Measurements from ENCODE around the gene KLF11. TPM values are rescaled to one million over a fixed set of nuclear protein-coding genes. Genes with fewer than 3 reads are reported as not detected.
A peak's percentile ranks its signal among the peaks of the same experiment; 100 is the strongest.

The KLF11 gene
- total RNA-seq, 3 donors from 2014 or later, result 22.0 to 27.5 (median 22.2) TPM

- no peak for DNase-seq (ENCODE audit: low spot score in 2 of 2)
- Histone ChIP-seq H3K27me3 (no peaks in the 10 kb centered on the region), H3K27ac (no peak overlapping the region), H3K36me3 (no peaks in the 10 kb centered on the region), H3K4me1 (peaks cover 0 to 4% of the 10 kb centered on the region in 2 donors), H3K9me3 (no peaks in the 10 kb centered on the region), H3K4me3 (no peak overlapping the region)
- intact Hi-C loops (cut with DNase I; ENCODE audit: low total_unique reads), result no loop called here
- TF ChIP-seq POLR2AphosphoS5 (IDR thresholded peaks at IDR 0.05) (no peak), POLR2A (IDR thresholded peaks at IDR 0.05) (no peak), CTCF (IDR thresholded peaks at IDR 0.05) (no peak)
Measured at GRCh38 chr2:10035053-10035422, 8.3 kb upstream of the KLF11 start.

- peak overlapping the region; percentile 68 for H3K27ac ChIP-seq
- H3K4me3 ChIP-seq, result no peak overlapping the region
- H3K9me3 ChIP-seq, result no peaks in the 10 kb centered on the region
- TF ChIP-seq POLR2AphosphoS5 (IDR thresholded peaks at IDR 0.05) (no peak), POLR2A (IDR thresholded peaks at IDR 0.05) (no peak), CTCF (IDR thresholded peaks at IDR 0.05) (no peak)
- no peak for DNase-seq (ENCODE audit: low spot score in 2 of 2)
- H3K27me3 ChIP-seq, result no peaks in the 10 kb centered on the region
- H3K4me1 ChIP-seq, result peaks cover 0 to 4% of the 10 kb centered on the region in 2 donors
- intact Hi-C loops (cut with DNase I; ENCODE audit: low total_unique reads), result no loop called here
- H3K36me3 ChIP-seq, result no peaks in the 10 kb centered on the region
Measured at GRCh38 chr2:10035633-10036032, 7.7 kb upstream of the KLF11 start.

- DNase-seq (ENCODE audit: low spot score in 2 of 2), result no peak
- Histone ChIP-seq H3K36me3 (no peaks in the 10 kb centered on the region), H3K4me3 (no peak overlapping the region), H3K4me1 (peaks cover 0 to 4% of the 10 kb centered on the region in 2 donors), H3K27ac (peak overlapping the region; percentile 68), H3K27me3 (no peaks in the 10 kb centered on the region), H3K9me3 (no peaks in the 10 kb centered on the region)
- intact Hi-C loops (cut with DNase I; ENCODE audit: low total_unique reads), result no loop called here
- TF ChIP-seq CTCF (IDR thresholded peaks at IDR 0.05) (peak; percentile 25 to 39 (median 25)), POLR2AphosphoS5 (IDR thresholded peaks at IDR 0.05) (no peak), POLR2A (IDR thresholded peaks at IDR 0.05) (no peak)
Measured at GRCh38 chr2:10036095-10036884, 7.1 kb upstream of the KLF11 start.

GRCh38 chr2:10038123-10038522, 5.2 kb upstream of the KLF11 start:
- no peak overlapping the region for H3K27ac ChIP-seq
- H3K36me3 ChIP-seq, result no peaks in the 10 kb centered on the region
- peaks cover 0 to 4% of the 10 kb centered on the region in 2 donors for H3K4me1 ChIP-seq
- H3K4me3 ChIP-seq, result no peak overlapping the region
- TF ChIP-seq POLR2AphosphoS5 (IDR thresholded peaks at IDR 0.05), result no peak
- no peak for TF ChIP-seq CTCF (IDR thresholded peaks at IDR 0.05)
- no peak for TF ChIP-seq POLR2A (IDR thresholded peaks at IDR 0.05)
- intact Hi-C loops (cut with DNase I; ENCODE audit: low total_unique reads), result no loop called here
- H3K27me3 ChIP-seq, result no peaks in the 10 kb centered on the region
- H3K9me3 ChIP-seq, result no peaks in the 10 kb centered on the region
- no peak for DNase-seq (ENCODE audit: low spot score in 2 of 2)

GRCh38 chr2:10038716-10039115, 4.6 kb upstream of the KLF11 start:
- intact Hi-C loops (cut with DNase I; ENCODE audit: low total_unique reads), result no loop called here
- Histone ChIP-seq H3K36me3 (no peaks in the 10 kb centered on the region), H3K27me3 (no peaks in the 10 kb centered on the region), H3K9me3 (no peaks in the 10 kb centered on the region), H3K4me3 (no peak overlapping the region), H3K4me1 (peaks cover 0 to 4% of the 10 kb centered on the region in 2 donors), H3K27ac (no peak overlapping the region)
- TF ChIP-seq POLR2AphosphoS5 (IDR thresholded peaks at IDR 0.05), result no peak
- TF ChIP-seq POLR2A (IDR thresholded peaks at IDR 0.05), result no peak
- no peak for TF ChIP-seq CTCF (IDR thresholded peaks at IDR 0.05)
- no peak for DNase-seq (ENCODE audit: low spot score in 2 of 2)

Measured in breast epithelium (tissue), 4 donors.